Stimulated activated CD4-positive, alpha-beta T cell treated with anti-CD3 and anti-CD28 coated beads, Interleukin-15, amount 100 ng/mL, for 24 hours (primary cell): ENCODE data around the gene CADPS2.

Experiments used
- DNase-seq: peaks from one replicate; pipeline ENCODE4 v3.0.0-alpha.2; 2020

Gene CADPS2

GRCh38 chr7:122344303-122344620 is 542.0 kb downstream of the CADPS2 start:
- DNase-seq: no peak

GRCh38 chr7:122343601-122344302 is 542.5 kb downstream of the CADPS2 start:
- DNase-seq: no peak

GRCh38 chr7:122340427-122340826 is 545.8 kb downstream of the CADPS2 start:
- DNase-seq: no peak

- no peak for DNase-seq
Measured at GRCh38 chr7:122339145-122339904, 546.9 kb downstream of the CADPS2 start.

- no peak for DNase-seq
Measured at GRCh38 chr7:122337011-122337410, 549.2 kb downstream of the CADPS2 start.

GRCh38 chr7:122329145-122329802 is 557.0 kb downstream of the CADPS2 start:
- no peak for DNase-seq

GRCh38 chr7:122327969-122328368 is 558.3 kb downstream of the CADPS2 start:
- no peak for DNase-seq

GRCh38 chr7:122316467-122317388 is 569.5 kb downstream of the CADPS2 start:
- DNase-seq: no peak

GRCh38 chr7:122315507-122316466 is 570.5 kb downstream of the CADPS2 start:
- DNase-seq: no peak

GRCh38 chr7:122314284-122314683 is 572.0 kb downstream of the CADPS2 start:
- no peak for DNase-seq

- DNase-seq: no peak
Measured at GRCh38 chr7:122312789-122313188, 573.5 kb downstream of the CADPS2 start.

- DNase-seq: no peak
Measured at GRCh38 chr7:122311734-122312450, 574.4 kb downstream of the CADPS2 start.

GRCh38 chr7:122311050-122311700 is 575.1 kb downstream of the CADPS2 start:
- DNase-seq: no peak

- DNase-seq: no peak
Measured at GRCh38 chr7:122310119-122311021, 575.9 kb downstream of the CADPS2 start.

GRCh38 chr7:122309421-122309820 is 576.8 kb downstream of the CADPS2 start:
- DNase-seq: no peak

GRCh38 chr7:122307228-122307621 is 579.0 kb downstream of the CADPS2 start:
- DNase-seq: no peak

- no peak for DNase-seq
Measured at GRCh38 chr7:122306320-122307227, 579.7 kb downstream of the CADPS2 start.
